T-helper 2 cell treated with Interferon-gamma antibody and Interleukin-4, amounts not matched to agents 5 μg/mL and 100 μg/mL, for 36 hours (primary cell): ENCODE results near the gene KLF18.

Experiments
- DNase-seq: peaks from one replicate; pipeline ENCODE4 v3.0.0; 2021; ENCODE audit warnings: low spot score
- H3K27ac Mint-ChIP-seq: one replicate; pipeline ENCODE4 v1.8.0; 2021; ENCODE audit warnings: mild to moderate bottlenecking, mixed read lengths
- H3K27me3 Mint-ChIP-seq: one replicate; pipeline ENCODE4 v1.8.0; 2021; ENCODE audit warnings: low read depth, mixed read lengths
- H3K36me3 Mint-ChIP-seq: one replicate; pipeline ENCODE4 v1.8.0; 2021; ENCODE audit warnings: low read depth, mixed read lengths
- H3K4me1 Mint-ChIP-seq: one replicate; pipeline ENCODE4 v1.8.0; 2021; ENCODE audit warnings: low read depth, mixed read lengths
- H3K4me3 Mint-ChIP-seq: one replicate; pipeline ENCODE4 v1.8.0; 2022; ENCODE audit warnings: mild to moderate bottlenecking, moderate library complexity, mixed read lengths
- H3K9me3 Mint-ChIP-seq: one replicate; pipeline ENCODE4 v1.8.0; 2021; ENCODE audit warnings: mixed read lengths

KLF18 gene

GRCh38 chr1:44110916-44111315, 30.5 kb downstream of the KLF18 start:
- Mint-ChIP-seq H3K4me3 (no peak overlapping the region), H3K36me3 (no peaks in the 10 kb centered on the region), H3K4me1 (peaks cover 1% of the 10 kb centered on the region), H3K27ac (no peak overlapping the region), H3K27me3 (peaks cover 18% of the 10 kb centered on the region), H3K9me3 (no peaks in the 10 kb centered on the region)
- no peak for DNase-seq

- Mint-ChIP-seq H3K27ac (no peak overlapping the region), H3K4me3 (no peak overlapping the region), H3K27me3 (peaks cover 21% of the 10 kb centered on the region), H3K9me3 (no peaks in the 10 kb centered on the region), H3K4me1 (peaks cover 1% of the 10 kb centered on the region), H3K36me3 (no peaks in the 10 kb centered on the region)
- DNase-seq = no peak
Measured at GRCh38 chr1:44108971-44109370, 32.5 kb downstream of the KLF18 start.

- H3K27me3 Mint-ChIP-seq = peaks cover 17% of the 10 kb centered on the region
- H3K27ac Mint-ChIP-seq = no peak overlapping the region
- H3K4me1 Mint-ChIP-seq = peaks cover under 1% of the 10 kb centered on the region
- no peaks in the 10 kb centered on the region for H3K36me3 Mint-ChIP-seq
- no peak for DNase-seq
- H3K4me3 Mint-ChIP-seq = no peak overlapping the region
- H3K9me3 Mint-ChIP-seq = no peaks in the 10 kb centered on the region
Measured at GRCh38 chr1:44108241-44108640, 33.2 kb downstream of the KLF18 start.

GRCh38 chr1:44105810-44106209, 35.6 kb downstream of the KLF18 start:
- Mint-ChIP-seq H3K36me3 (no peaks in the 10 kb centered on the region), H3K4me3 (no peak overlapping the region), H3K9me3 (no peaks in the 10 kb centered on the region), H3K27ac (no peak overlapping the region), H3K4me1 (no peaks in the 10 kb centered on the region), H3K27me3 (peaks cover 13% of the 10 kb centered on the region)
- DNase-seq = no peak

- peaks cover 13% of the 10 kb centered on the region for H3K27me3 Mint-ChIP-seq
- H3K4me3 Mint-ChIP-seq = no peak overlapping the region
- H3K36me3 Mint-ChIP-seq = no peaks in the 10 kb centered on the region
- no peak overlapping the region for H3K27ac Mint-ChIP-seq
- H3K9me3 Mint-ChIP-seq = no peaks in the 10 kb centered on the region
- H3K4me1 Mint-ChIP-seq = no peaks in the 10 kb centered on the region
- DNase-seq = no peak
Measured at GRCh38 chr1:44103270-44104131, 37.9 kb downstream of the KLF18 start.

GRCh38 chr1:44101328-44101727, 40.1 kb downstream of the KLF18 start:
- no peak for DNase-seq
- H3K27me3 Mint-ChIP-seq = peaks cover 8% of the 10 kb centered on the region
- H3K4me3 Mint-ChIP-seq = no peak overlapping the region
- no peaks in the 10 kb centered on the region for H3K36me3 Mint-ChIP-seq
- no peaks in the 10 kb centered on the region for H3K9me3 Mint-ChIP-seq
- no peaks in the 10 kb centered on the region for H3K4me1 Mint-ChIP-seq
- no peak overlapping the region for H3K27ac Mint-ChIP-seq

GRCh38 chr1:44100183-44100868, 41.1 kb downstream of the KLF18 start:
- H3K4me1 Mint-ChIP-seq = no peaks in the 10 kb centered on the region
- no peak overlapping the region for H3K27ac Mint-ChIP-seq
- no peaks in the 10 kb centered on the region for H3K9me3 Mint-ChIP-seq
- no peak for DNase-seq
- H3K36me3 Mint-ChIP-seq = no peaks in the 10 kb centered on the region
- peaks cover 4% of the 10 kb centered on the region for H3K27me3 Mint-ChIP-seq
- no peak overlapping the region for H3K4me3 Mint-ChIP-seq

GRCh38 chr1:44094047-44094446, 47.4 kb downstream of the KLF18 start:
- DNase-seq = no peak
- peaks cover 7% of the 10 kb centered on the region for H3K27me3 Mint-ChIP-seq
- H3K9me3 Mint-ChIP-seq = no peaks in the 10 kb centered on the region
- no peak overlapping the region for H3K27ac Mint-ChIP-seq
- H3K4me1 Mint-ChIP-seq = no peaks in the 10 kb centered on the region
- no peak overlapping the region for H3K4me3 Mint-ChIP-seq
- H3K36me3 Mint-ChIP-seq = no peaks in the 10 kb centered on the region

- H3K27ac Mint-ChIP-seq = no peak overlapping the region
- H3K4me1 Mint-ChIP-seq = no peaks in the 10 kb centered on the region
- H3K27me3 Mint-ChIP-seq = peaks cover 10% of the 10 kb centered on the region
- H3K4me3 Mint-ChIP-seq = no peak overlapping the region
- DNase-seq = no peak
- H3K9me3 Mint-ChIP-seq = no peaks in the 10 kb centered on the region
- no peaks in the 10 kb centered on the region for H3K36me3 Mint-ChIP-seq
Measured at GRCh38 chr1:44090429-44091252, 50.8 kb downstream of the KLF18 start.

- no peak for DNase-seq
- Mint-ChIP-seq H3K4me1 (no peaks in the 10 kb centered on the region), H3K27me3 (peaks cover 10% of the 10 kb centered on the region), H3K27ac (no peak overlapping the region), H3K9me3 (no peaks in the 10 kb centered on the region), H3K36me3 (no peaks in the 10 kb centered on the region), H3K4me3 (no peak overlapping the region)
Measured at GRCh38 chr1:44089371-44090048, 51.9 kb downstream of the KLF18 start.
